Tibial nerve (tissue), 4 donors: ENCODE results near the gene RNF212. TPM values are rescaled to one million over a fixed set of nuclear protein-coding genes. Genes with fewer than 3 reads are reported as not detected.

Experiments used
- DNase-seq, 2 donors: peaks; one replicate each; pipeline ENCODE4 v3.0.0-alpha.2; 2019; ENCODE audit warnings: low spot score in 2 of 2
- H3K27ac ChIP-seq, 4 donors: fragments of 200-600 bp; sonication (generic) in 3 of 4; one replicate each; pipeline ENCODE4 v1.5.1; 2017 to 2019; ENCODE audit warnings: mild to moderate bottlenecking in 1 of 4
- H3K27me3 ChIP-seq, 2 donors: fragments of 200-600 bp; sonication (generic) in 1 of 2; one replicate each; pipeline versions ENCODE4 v1.5.1 to v1.6.0; 2017 to 2019
- H3K36me3 ChIP-seq, 3 donors: fragments of 200-600 bp; sonication (generic); one replicate each; pipeline ENCODE4 v1.5.1; 2018 to 2019
- H3K4me1 ChIP-seq, 4 donors: fragments of 200-600 bp; sonication (generic) in 3 of 4; one replicate each; pipeline ENCODE4 v1.5.1; 2017 to 2019
- H3K4me3 ChIP-seq, 4 donors: fragments of 200-600 bp; sonication (generic) in 3 of 4; one replicate each; pipeline ENCODE4 v1.5.1; 2017 to 2019; ENCODE audit warnings: mild to moderate bottlenecking in 1 of 4, moderate library complexity in 1 of 4
- H3K9me3 ChIP-seq, 4 donors: fragments of 200-600 bp; sonication (generic) in 3 of 4; one replicate each; pipeline ENCODE4 v1.5.1; 2017 to 2019
- CTCF ChIP-seq, 5 experiments: fragments of 200-600 bp in 3 of 5; fragments of 450-650 bp in 2 of 5; sonication (generic) in 3 of 5; IDR thresholded peaks; one replicate each; pipeline ENCODE4 v1.5.1; 2016 to 2019; ENCODE audit warnings: antibody characterized with exemption in 5 of 5, mild to moderate bottlenecking in 3 of 5, moderate library complexity in 2 of 5
- EP300 ChIP-seq, 2 donors: sonication (generic); formaldehyde crosslinking; IDR thresholded peaks; one replicate each; pipeline ENCODE4 v1.6.1; 2017; ENCODE audit warnings: antibody characterized with exemption in 2 of 2, mild to moderate bottlenecking in 1 of 2
- POLR2A ChIP-seq, 2 donors: fragments of 450-650 bp; IDR thresholded peaks; one replicate each; pipeline ENCODE4 v1.6.1; 2017; ENCODE audit warnings: antibody characterized with exemption in 2 of 2, mild to moderate bottlenecking in 2 of 2, moderate library complexity in 2 of 2
- WGBS, 2 donors: methylation state at CpG; one replicate each; pipeline ENCODE4 v1.1.5; 2018; 5-methylcytosine and 5-hydroxymethylcytosine counted together
- total RNA-seq, 4 donors: library from RNA; depleted of rRNA; stranded (reverse); fragments of >200 nt; gene quantifications; one replicate each; pipeline ENCODE4 v1.1.0, GENCODE V29; 2016

The RNF212 gene
- total RNA-seq, 4 donors from 2014 or later: 2.5 to 24.7 (median 9.8) TPM

DNA sequence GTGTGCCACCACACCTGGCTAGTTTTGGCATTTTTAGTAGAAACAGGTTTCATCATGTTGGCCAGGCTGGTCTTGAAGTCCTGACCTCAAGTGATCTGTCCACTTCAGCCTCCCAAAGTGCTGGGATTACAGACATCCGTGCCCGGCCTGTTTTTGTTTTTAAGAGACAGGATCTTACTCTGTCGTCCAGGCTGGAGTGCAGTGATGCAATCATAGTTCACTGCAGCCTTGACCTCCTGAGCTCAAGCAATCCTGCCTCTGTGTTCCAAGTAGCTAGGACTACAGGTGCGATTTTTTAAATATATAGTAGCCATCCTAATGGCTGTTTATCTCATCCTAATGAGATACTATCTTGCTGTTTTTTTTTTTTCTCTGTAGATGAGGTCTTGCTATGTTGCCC is 47.6 kb downstream of the RNF212 start:
- no peak for DNase-seq
- H3K4me3 ChIP-seq: no peak overlapping the region
- no peaks in the 10 kb centered on the region for H3K4me1 ChIP-seq
- no peak for TF ChIP-seq POLR2A (IDR thresholded peaks at IDR 0.05)
- no peak for TF ChIP-seq CTCF (IDR thresholded peaks at IDR 0.05)
- no peak for TF ChIP-seq EP300 (IDR thresholded peaks at IDR 0.05)
- H3K36me3 ChIP-seq: no peaks in the 10 kb centered on the region
- no peaks in the 10 kb centered on the region for H3K9me3 ChIP-seq
- 36 to 59% methylated on average over 4 of the region's 4 CpGs for WGBS, 2 donors
- H3K27ac ChIP-seq: no peak overlapping the region
- H3K27me3 ChIP-seq: peaks cover 0 to 16% of the 10 kb centered on the region in 2 donors

DNA sequence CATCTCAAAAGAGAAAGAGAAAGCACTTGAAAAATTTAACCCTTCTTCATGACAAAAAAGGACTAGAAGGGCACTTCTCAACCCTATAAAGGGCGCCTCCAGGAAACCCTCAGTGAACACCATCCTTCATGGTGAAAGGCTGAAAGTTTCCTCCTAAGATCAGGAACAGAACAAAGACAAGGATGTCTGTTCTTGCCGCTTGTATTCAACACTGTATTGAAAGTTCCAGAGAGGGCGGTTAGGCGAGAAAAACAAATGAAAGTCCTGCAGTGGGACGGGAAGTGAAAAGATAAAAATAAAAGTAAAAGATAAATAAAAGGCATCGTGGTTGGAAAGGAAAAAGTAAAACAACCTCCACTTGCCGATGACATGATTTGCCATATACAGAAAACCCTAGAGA is 50.9 kb downstream of the RNF212 start:
- WGBS, 2 donors: 61 to 67% methylated on average over 7 of the region's 7 CpGs

GRCh38 chr4:1061760-1062159 is 51.6 kb downstream of the RNF212 start:
- H3K27ac ChIP-seq: no peak overlapping the region
- no peak for DNase-seq
- H3K36me3 ChIP-seq: no peaks in the 10 kb centered on the region
- no peaks in the 10 kb centered on the region for H3K4me1 ChIP-seq
- peaks cover 0 to 42% of the 10 kb centered on the region in 2 donors for H3K27me3 ChIP-seq
- TF ChIP-seq EP300 (IDR thresholded peaks at IDR 0.05): no peak
- no peak for TF ChIP-seq CTCF (IDR thresholded peaks at IDR 0.05)
- no peak for TF ChIP-seq POLR2A (IDR thresholded peaks at IDR 0.05)
- H3K9me3 ChIP-seq: no peaks in the 10 kb centered on the region
- no peak overlapping the region for H3K4me3 ChIP-seq
- 77 to 80% methylated on average over 6 of the region's 6 CpGs for WGBS, 2 donors

More for the DNA sequence above, 50.9 kb downstream of the RNF212 start:
- no peak overlapping the region for H3K4me3 ChIP-seq
- no peaks in the 10 kb centered on the region for H3K36me3 ChIP-seq
- TF ChIP-seq POLR2A (IDR thresholded peaks at IDR 0.05) (no peak), EP300 (IDR thresholded peaks at IDR 0.05) (no peak), CTCF (IDR thresholded peaks at IDR 0.05) (no peak)
- no peak overlapping the region for H3K27ac ChIP-seq
- H3K4me1 ChIP-seq: no peaks in the 10 kb centered on the region
- peaks cover 0 to 35% of the 10 kb centered on the region in 2 donors for H3K27me3 ChIP-seq
- no peaks in the 10 kb centered on the region for H3K9me3 ChIP-seq
- no peak for DNase-seq

DNA sequence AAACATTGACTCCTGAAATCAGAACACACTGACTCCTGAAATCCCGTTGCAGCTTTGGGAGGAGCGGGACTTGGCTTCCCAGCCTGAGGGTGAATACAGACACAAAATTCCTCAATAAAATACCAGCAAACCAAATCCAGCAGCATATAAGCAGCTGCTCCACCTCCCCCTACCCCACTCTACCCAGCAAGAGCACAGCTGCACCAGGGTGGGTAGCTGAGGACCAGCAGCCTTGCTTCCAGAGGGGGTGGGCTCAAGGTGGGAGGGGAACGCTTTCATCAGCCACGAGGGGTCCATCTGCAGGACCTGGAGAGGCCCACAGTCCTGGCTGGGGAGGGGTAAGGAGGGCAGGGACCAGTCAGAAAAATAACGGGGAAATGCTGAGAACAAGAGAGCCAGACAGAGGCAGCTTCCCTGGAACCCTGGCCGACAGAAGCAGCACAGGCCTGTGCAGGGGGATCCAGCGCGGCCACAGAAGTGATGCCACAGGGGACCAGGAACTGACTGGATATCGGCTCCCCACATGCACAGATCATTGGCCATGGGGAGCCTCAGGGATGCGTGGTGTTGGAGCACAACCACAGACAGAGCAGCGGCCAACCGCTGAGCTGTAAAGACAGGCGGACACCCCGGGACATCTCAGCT is 52.2 kb downstream of the RNF212 start:
- no peak for TF ChIP-seq CTCF (IDR thresholded peaks at IDR 0.05)
- no peak for TF ChIP-seq EP300 (IDR thresholded peaks at IDR 0.05)
- TF ChIP-seq POLR2A (IDR thresholded peaks at IDR 0.05): no peak
- no peaks in the 10 kb centered on the region for H3K9me3 ChIP-seq
- no peaks in the 10 kb centered on the region for H3K36me3 ChIP-seq
- H3K27ac ChIP-seq: no peak overlapping the region
- H3K27me3 ChIP-seq: peaks cover 0 to 47% of the 10 kb centered on the region in 2 donors
- WGBS, 2 donors: 73 to 75% methylated on average over 14 of the region's 14 CpGs
- H3K4me3 ChIP-seq: no peak overlapping the region
- no peak for DNase-seq
- H3K4me1 ChIP-seq: no peaks in the 10 kb centered on the region

GRCh38 chr4:1060621-1061020 is 52.7 kb downstream of the RNF212 start:
- H3K9me3 ChIP-seq: no peaks in the 10 kb centered on the region
- no peak overlapping the region for H3K4me3 ChIP-seq
- H3K36me3 ChIP-seq: no peaks in the 10 kb centered on the region
- no peak overlapping the region for H3K27ac ChIP-seq
- TF ChIP-seq EP300 (IDR thresholded peaks at IDR 0.05) (no peak), CTCF (IDR thresholded peaks at IDR 0.05) (no peak)
- H3K27me3 ChIP-seq: peaks cover 0 to 53% of the 10 kb centered on the region in 2 donors
- DNase-seq: no peak
- WGBS, 2 donors: 90 to 94% methylated on average over 8 to 9 of the region's 9 CpGs
- peaks cover 0 to 6% (median 0%) of the 10 kb centered on the region in 4 donors for H3K4me1 ChIP-seq
